HepG2 (cell line): ENCODE measurements around the gene ESRP2. TPM values are rescaled to one million over a fixed set of nuclear protein-coding genes. Genes with fewer than 3 reads are reported as not detected.

Experiments
- GFI1 ChIP-seq: sonication (generic); formaldehyde crosslinking; IDR thresholded peaks from 2 replicates; pipeline ENCODE4 v1.5.0; 2020; ENCODE audit warnings: missing genetic modification reagents, mild to moderate bottlenecking, borderline replicate concordance
- HOXD1 ChIP-seq: sonication (generic); formaldehyde crosslinking; IDR thresholded peaks from 2 replicates; pipeline ENCODE4 v1.5.0; 2020; ENCODE audit warnings: missing genetic modification reagents
- NCOR1 ChIP-seq: fragments of 200-600 bp; sonication (generic); IDR thresholded peaks from 2 replicates; pipeline ENCODE4 v1.7.0; 2017; ENCODE audit warnings: antibody characterized with exemption, low read length, borderline replicate concordance
- RBM22 ChIP-seq: fragments of 200-400 bp; formaldehyde crosslinking; optimal IDR thresholded peaks from 2 replicates; pipeline ENCODE3; 2017; ENCODE audit warnings: mild to moderate bottlenecking, low read length, moderate library complexity
- RBM39 ChIP-seq: fragments of 200-400 bp; formaldehyde crosslinking; IDR thresholded peaks from one replicate; pipeline ENCODE4 v1.6.1; 2018; ENCODE audit warnings: antibody characterized with exemption, mild to moderate bottlenecking, low read depth, low read length; ENCODE audit not compliant: poor library complexity, severe bottlenecking
- SPEN ChIP-seq: sonication (generic); formaldehyde crosslinking; IDR thresholded peaks from 2 replicates; pipeline ENCODE4 v1.5.1; 2020; ENCODE audit warnings: low read depth, mild to moderate bottlenecking, missing genetic modification reagents
- THAP7 ChIP-seq: sonication (generic); formaldehyde crosslinking; IDR thresholded peaks from 2 replicates; pipeline ENCODE4 v1.8.1; 2023; ENCODE audit warnings: mild to moderate bottlenecking, missing genetic modification reagents
- TIGD3 ChIP-seq: sonication (generic); formaldehyde crosslinking; IDR thresholded peaks from 2 replicates; pipeline ENCODE4 v1.5.1; 2020; ENCODE audit warnings: mild to moderate bottlenecking, missing genetic modification reagents, borderline replicate concordance
- USF2 ChIP-seq, 2 experiments: sonication (generic) in 1 of 2; formaldehyde crosslinking in 1 of 2; IDR thresholded peaks; 2 replicates each; pipeline versions ENCODE4 v1.5.1 to v1.6.1; 2011 to 2020; ENCODE audit warnings: borderline replicate concordance in 1 of 2, low read depth in 1 of 2, low read length in 1 of 2, mild to moderate bottlenecking in 1 of 2, missing genetic modification reagents in 1 of 2, moderate library complexity in 1 of 2
- ZBTB20 ChIP-seq: sonication (generic); formaldehyde crosslinking; IDR thresholded peaks from 2 replicates; pipeline ENCODE4 v1.8.1; 2023; ENCODE audit warnings: missing genetic modification reagents, low read depth, mild to moderate bottlenecking, borderline replicate concordance
- ZFY ChIP-seq: sonication (generic); formaldehyde crosslinking; IDR thresholded peaks from 2 replicates; pipeline ENCODE4 v1.4.0; 2020; ENCODE audit warnings: missing genetic modification reagents
- ZNF180 ChIP-seq: sonication (generic); formaldehyde crosslinking; IDR thresholded peaks from 2 replicates; pipeline ENCODE4 v1.4.0; 2020; ENCODE audit warnings: low read depth, missing genetic modification reagents, borderline replicate concordance
- ZNF501 ChIP-seq: sonication (generic); formaldehyde crosslinking; IDR thresholded peaks from 2 replicates; pipeline ENCODE4 v1.5.1; 2020; ENCODE audit warnings: mild to moderate bottlenecking, moderate library complexity, missing genetic modification reagents
- ZNF770 ChIP-seq: sonication (generic); formaldehyde crosslinking; IDR thresholded peaks from 2 replicates; pipeline ENCODE4 v1.5.0; 2020; ENCODE audit warnings: mild to moderate bottlenecking, missing genetic modification reagents
- ZNF841 ChIP-seq: sonication (generic); formaldehyde crosslinking; IDR thresholded peaks from 2 replicates; pipeline ENCODE4 v1.8.1; 2023; ENCODE audit warnings: missing genetic modification reagents, borderline replicate concordance
- ZZZ3 ChIP-seq: sonication (generic); formaldehyde crosslinking; IDR thresholded peaks from 2 replicates; pipeline ENCODE4 v1.4.0; 2020; ENCODE audit warnings: missing genetic modification reagents, mild to moderate bottlenecking, borderline replicate concordance
- polyA plus RNA-seq, 8 experiments: library from polyadenylated mRNA; depleted of rRNA in 3 of 8; stranded (reverse) in 7 of 8; unstranded in 1 of 8; fragments of >200 nt; fragmentation: Illumina TruSeq in 4 of 8; extraction: Trizol in 4 of 8; gene quantifications; 2 replicates each; pipeline versions ENCODE4 v1.2.1 to v1.2.3, GENCODE V29; 2011 to 2016; ENCODE audit warnings: low read depth in 4 of 8, missing spikeins in 1 of 8, mixed read lengths in 1 of 8; ENCODE audit not compliant: insufficient read depth in 1 of 8
- total RNA-seq, 5 experiments: library from RNA; depleted of rRNA; stranded (reverse); fragments of >200 nt; fragmentation: Illumina TruSeq; extraction: Trizol; gene quantifications; 2 replicates each; pipeline ENCODE4 v1.2.3, GENCODE V29; 2016; ENCODE audit warnings: low read depth in 1 of 5

ESRP2 gene
- total and polyA plus RNA-seq, 2 of the 13 experiments (the other 11 are each of a cell fraction or from before 2014, with no cell fraction given) = 21.1 to 32.4 TPM

- peak; percentile 21; the same call in 1 of the 2 replicates for TF ChIP-seq USF2 (IDR thresholded peaks at IDR 0.05; ENCODE audit: low read depth, low read length)
- TF ChIP-seq USF2 (CRISPR knock-in tag; IDR thresholded peaks at IDR 0.05; ENCODE audit: borderline replicate concordance) = no peak
- TF ChIP-seq THAP7 (CRISPR knock-in tag) = peak; percentile 94
- TF ChIP-seq RBM39 = no peak
- no peak for TF ChIP-seq ZZZ3 (CRISPR knock-in tag)
- TF ChIP-seq ZNF501 = peak; percentile 88
- peak; percentile 88 for TF ChIP-seq ZFY (CRISPR knock-in tag)
- peak; percentile 92; the same call in 1 of the 2 replicates for TF ChIP-seq ZBTB20 (CRISPR knock-in tag)
- TF ChIP-seq RBM22 = no peak
- TF ChIP-seq GFI1 (CRISPR knock-in tag) = peak; percentile 61
- peak; percentile 80; the same call in 1 of the 2 replicates for TF ChIP-seq HOXD1 (CRISPR knock-in tag)
- TF ChIP-seq NCOR1 = no peak
- peak; percentile 99 for TF ChIP-seq ZNF770 (CRISPR knock-in tag)
- TF ChIP-seq TIGD3 (CRISPR knock-in tag) = no peak
- TF ChIP-seq ZNF180 (CRISPR knock-in tag) = no peak
- peak; percentile 59; the same call in 1 of the 2 replicates for TF ChIP-seq SPEN (CRISPR knock-in tag)
- no peak for TF ChIP-seq ZNF841 (CRISPR knock-in tag)
Measured at GRCh38 chr16:68257906-68258800, 22.2 kb upstream of the ESRP2 start (continued).
